ENCODE measurements around the gene NINJ2. TPM values are rescaled to one million over a fixed set of nuclear protein-coding genes. Genes with fewer than 3 reads are reported as not detected.
A peak's percentile ranks its signal among the peaks of the same experiment; 100 is the strongest.
"Not testable (repeated sequence)": the region's sequence is repeated elsewhere in the genome, so short reads cannot be mapped to it uniquely, and the experiment has no call there.

NINJ2 gene
- total RNA-seq, 6 experiments from 2014 or later = 6.4 to 17.7 (median 12.5) TPM

- intact Hi-C loops (cut with DNase I) = no loop called here
- DNase-seq (no peak), ATAC-seq (no peak)
- Histone ChIP-seq H3K9me3 (no peaks in the 10 kb centered on the region), H3K4me3 (no peak overlapping the region), H3K27me3 (no peaks in the 10 kb centered on the region), H3K4me1 (peaks cover 0 to 28% (median 11%) of the 10 kb centered on the region in 4 donors), H3K27ac (no peak overlapping the region), H3K36me3 (no peaks in the 10 kb centered on the region)
- 79% methylated on average over 3 of the region's 4 CpGs for WGBS (ENCODE audit: insufficient coverage, low coverage, low lambda C conversion rate, missing lambda C conversion rate)
- TF ChIP-seq CTCF (IDR thresholded peaks at IDR 0.05) (no peak), POLR2A (IDR thresholded peaks at IDR 0.05) (no peak)
These were observed 26.6 kb downstream of the NINJ2 start for GRCh38 chr12:636632-637031.

- intact Hi-C loops (cut with DNase I) = no loop called here
- DNase-seq = no peak
- WGBS (ENCODE audit: insufficient coverage, low coverage, low lambda C conversion rate, missing lambda C conversion rate) = 53% methylated on average over 2 of the region's 2 CpGs
- Histone ChIP-seq H3K9me3 (no peaks in the 10 kb centered on the region), H3K4me3 (no peak overlapping the region), H3K36me3 (no peaks in the 10 kb centered on the region), H3K4me1 (peaks cover 0 to 34% (median 12%) of the 10 kb centered on the region in 4 donors), H3K27me3 (no peaks in the 10 kb centered on the region), H3K27ac (peak overlapping the region in 2 of 3 donors; percentile 30 to 78)
- no peak for TF ChIP-seq CTCF (IDR thresholded peaks at IDR 0.05)
- no peak for TF ChIP-seq POLR2A (IDR thresholded peaks at IDR 0.05)
- peak in 2 of 4 donors; percentile 22 to 49 for ATAC-seq
These were observed 29.5 kb downstream of the NINJ2 start for GRCh38 chr12:633731-634130.

GRCh38 chr12:632102-632696 is 31.0 kb downstream of the NINJ2 start:
- TF ChIP-seq CTCF (IDR thresholded peaks at IDR 0.05) (no peak), POLR2A (IDR thresholded peaks at IDR 0.05) (no peak)
- H3K36me3 ChIP-seq = no peaks in the 10 kb centered on the region
- peak overlapping the region; percentile 39 to 78 (median 57) for H3K27ac ChIP-seq
- peak in 1 of 3 donors; percentile 70 for DNase-seq
- peaks cover 0 to 45% (median 18%) of the 10 kb centered on the region in 4 donors for H3K4me1 ChIP-seq
- H3K27me3 ChIP-seq = no peaks in the 10 kb centered on the region
- peak; percentile 73 to 82 (median 80) for ATAC-seq
- H3K9me3 ChIP-seq = no peaks in the 10 kb centered on the region
- WGBS (ENCODE audit: insufficient coverage, low coverage, low lambda C conversion rate, missing lambda C conversion rate) = 6% methylated on average over 7 of the region's 7 CpGs
- H3K4me3 ChIP-seq = peak overlapping the region in 1 of 3 donors; percentile 11
- intact Hi-C loops (cut with DNase I) = no loop called here

GRCh38 chr12:630656-631632 is 32.3 kb downstream of the NINJ2 start:
- Histone ChIP-seq H3K4me3 (peak overlapping the region in 1 of 3 donors; percentile 26), H3K27me3 (no peaks in the 10 kb centered on the region), H3K4me1 (peaks cover 0 to 45% (median 18%) of the 10 kb centered on the region in 4 donors), H3K27ac (peak overlapping the region in 2 of 3 donors; percentile 57 to 78), H3K9me3 (no peaks in the 10 kb centered on the region), H3K36me3 (no peaks in the 10 kb centered on the region)
- TF ChIP-seq POLR2A (IDR thresholded peaks at IDR 0.05) (peak; percentile 49), CTCF (IDR thresholded peaks at IDR 0.05) (no peak)
- ATAC-seq = peak in 3 of 4 donors; percentile 52 to 69 (median 63)
- intact Hi-C loops (cut with DNase I) = no loop called here
- WGBS (ENCODE audit: insufficient coverage, low coverage, low lambda C conversion rate, missing lambda C conversion rate) = 37% methylated on average over 19 of the region's 45 CpGs
- peak in 1 of 3 donors; percentile 74 for DNase-seq

GRCh38 chr12:628742-629078 is 34.5 kb downstream of the NINJ2 start:
- H3K9me3 ChIP-seq; H3K36me3 ChIP-seq; H3K27ac ChIP-seq; intact Hi-C loops (cut with DNase I); DNase-seq; ATAC-seq; H3K27me3 ChIP-seq; H3K4me3 ChIP-seq: not testable (repeated sequence)
- 100% methylated on average over 1 of the region's 1 CpG for WGBS (ENCODE audit: insufficient coverage, low coverage, low lambda C conversion rate, missing lambda C conversion rate)
- peaks cover 0 to 38% (median 16%) of the 10 kb centered on the region in 4 donors for H3K4me1 ChIP-seq

Data from right lobe of liver (tissue), 6 donors.